ENCODE measurements around the gene TFF3.

TFF3 gene

GRCh38 chr21:42336054-42336453 lies 20.8 kb upstream of the TFF3 start:
- Histone ChIP-seq H3K36me3 (ENCODE audit: low read length) (no peaks in the 10 kb centered on the region), H3K4me2 (ENCODE audit: low read depth, low read length, poor library complexity, severe bottlenecking) (no peak overlapping the region), H3K27ac (ENCODE audit: low read depth, low read length) (no peak overlapping the region), H3K79me2 (ENCODE audit: insufficient read depth, low read length) (no peaks in the 10 kb centered on the region), H3K9me2 (replicated peaks; ENCODE audit: insufficient read depth, low read length) (no peaks in the 10 kb centered on the region), H3K4me3 (ENCODE audit: insufficient read depth, low read length, poor library complexity, severe bottlenecking) (no peak overlapping the region), H4K20me1 (ENCODE audit: low read depth, low read length) (no peaks in the 10 kb centered on the region), H3K27me3 (ENCODE audit: low read length) (no peaks in the 10 kb centered on the region), H3K9me3 (ENCODE audit: insufficient read depth, low read length) (no peaks in the 10 kb centered on the region), H2AFZ (ENCODE audit: low read depth, low read length, severe bottlenecking) (no peak overlapping the region), H3F3A (ENCODE audit: insufficient read depth) (no peaks in the 10 kb centered on the region), H3K9ac (ENCODE audit: low read length) (no peak overlapping the region)
- no peak for TF ChIP-seq CTCF (IDR thresholded peaks at IDR 0.05; ENCODE audit: insufficient read depth, low read length, poor library complexity, severe bottlenecking)
- TF ChIP-seq EZH2phosphoT487 (conservative IDR thresholded peaks at IDR 0.05; ENCODE audit: low read length): no peak

GRCh38 chr21:42332557-42333317 lies 17.5 kb upstream of the TFF3 start:
- H3K4me2 ChIP-seq (ENCODE audit: low read depth, low read length, poor library complexity, severe bottlenecking): no peak overlapping the region
- no peaks in the 10 kb centered on the region for H3K36me3 ChIP-seq (ENCODE audit: low read length)
- no peak overlapping the region for H3K4me3 ChIP-seq (ENCODE audit: insufficient read depth, low read length, poor library complexity, severe bottlenecking)
- H3K9ac ChIP-seq (ENCODE audit: low read length): no peak overlapping the region
- H2AFZ ChIP-seq (ENCODE audit: low read depth, low read length, severe bottlenecking): no peak overlapping the region
- H3K27ac ChIP-seq (ENCODE audit: low read depth, low read length): no peak overlapping the region
- TF ChIP-seq CTCF (IDR thresholded peaks at IDR 0.05; ENCODE audit: insufficient read depth, low read length, poor library complexity, severe bottlenecking) (no peak), EZH2phosphoT487 (conservative IDR thresholded peaks at IDR 0.05; ENCODE audit: low read length) (no peak)
- H3K9me3 ChIP-seq (ENCODE audit: insufficient read depth, low read length): no peaks in the 10 kb centered on the region
- no peaks in the 10 kb centered on the region for H3K79me2 ChIP-seq (ENCODE audit: insufficient read depth, low read length)
- no peaks in the 10 kb centered on the region for H4K20me1 ChIP-seq (ENCODE audit: low read depth, low read length)
- H3K27me3 ChIP-seq (ENCODE audit: low read length): no peaks in the 10 kb centered on the region
- H3F3A ChIP-seq (ENCODE audit: insufficient read depth): no peaks in the 10 kb centered on the region
- H3K9me2 ChIP-seq (replicated peaks; ENCODE audit: insufficient read depth, low read length): no peaks in the 10 kb centered on the region

- H3K9me3 ChIP-seq (ENCODE audit: insufficient read depth, low read length): no peaks in the 10 kb centered on the region
- H3K36me3 ChIP-seq (ENCODE audit: low read length): no peaks in the 10 kb centered on the region
- H3K27me3 ChIP-seq (ENCODE audit: low read length): no peaks in the 10 kb centered on the region
- no peaks in the 10 kb centered on the region for H3K9me2 ChIP-seq (replicated peaks; ENCODE audit: insufficient read depth, low read length)
- no peaks in the 10 kb centered on the region for H4K20me1 ChIP-seq (ENCODE audit: low read depth, low read length)
- H3K27ac ChIP-seq (ENCODE audit: low read depth, low read length): no peak overlapping the region
- H3K79me2 ChIP-seq (ENCODE audit: insufficient read depth, low read length): no peaks in the 10 kb centered on the region
- no peak overlapping the region for H2AFZ ChIP-seq (ENCODE audit: low read depth, low read length, severe bottlenecking)
- no peak overlapping the region for H3K4me3 ChIP-seq (ENCODE audit: insufficient read depth, low read length, poor library complexity, severe bottlenecking)
- H3K4me2 ChIP-seq (ENCODE audit: low read depth, low read length, poor library complexity, severe bottlenecking): no peak overlapping the region
- H3K9ac ChIP-seq (ENCODE audit: low read length): no peak overlapping the region
- TF ChIP-seq EZH2phosphoT487 (conservative IDR thresholded peaks at IDR 0.05; ENCODE audit: low read length) (no peak), CTCF (IDR thresholded peaks at IDR 0.05; ENCODE audit: insufficient read depth, low read length, poor library complexity, severe bottlenecking) (no peak)
- no peaks in the 10 kb centered on the region for H3F3A ChIP-seq (ENCODE audit: insufficient read depth)
These were observed 16.5 kb upstream of the TFF3 start for GRCh38 chr21:42331660-42332059.

Measured in SU-DHL-6 (cell line).